Upper lobe of left lung (tissue), 6 donors: ENCODE data around the gene TP53AIP1. TPM values are rescaled to one million over a fixed set of nuclear protein-coding genes. Genes with fewer than 3 reads are reported as not detected.

ENCODE experiments used
- ATAC-seq, 2 donors: fragments of 200-7000 bp; cut with Tn5 transposase; one replicate each; pipeline ENCODE4 v1.9.1; 2022; ENCODE audit warnings: mild to moderate bottlenecking in 2 of 2, moderate library complexity in 2 of 2; ENCODE audit not compliant: low FRiP score in 2 of 2
- DNase-seq, 2 donors: peaks; one replicate each; pipeline ENCODE4 v3.0.0-alpha.2; 2019 to 2020
- H3K27ac ChIP-seq, 4 donors: fragments of 200-600 bp; sonication (generic); one replicate each; pipeline ENCODE4 v1.5.1; 2016 to 2019
- H3K27me3 ChIP-seq, 4 donors: fragments of 200-600 bp; sonication (generic); one replicate each; pipeline ENCODE4 v1.5.1; 2017 to 2019
- H3K36me3 ChIP-seq, 4 donors: fragments of 200-600 bp; sonication (generic); one replicate each; pipeline ENCODE4 v1.5.1; 2016 to 2019
- H3K4me1 ChIP-seq, 4 donors: fragments of 200-600 bp; sonication (generic); one replicate each; pipeline ENCODE4 v1.5.1; 2018 to 2019
- H3K4me3 ChIP-seq, 4 donors: fragments of 200-600 bp; sonication (generic); one replicate each; pipeline ENCODE4 v1.5.1; 2017 to 2019; ENCODE audit warnings: mild to moderate bottlenecking in 2 of 4, moderate library complexity in 1 of 4
- H3K9me3 ChIP-seq, 4 donors: fragments of 200-600 bp; sonication (generic); one replicate each; pipeline ENCODE4 v1.5.1; 2018 to 2019
- EP300 ChIP-seq, 4 donors: sonication (generic); formaldehyde crosslinking; IDR thresholded peaks; one replicate each; pipeline ENCODE4 v1.5.1; 2017; ENCODE audit warnings: antibody characterized with exemption in 4 of 4, control low read depth in 2 of 4
- POLR2A ChIP-seq, 4 donors: fragments of 450-650 bp; IDR thresholded peaks; one replicate each; pipeline ENCODE4 v1.5.1; 2016 to 2017; ENCODE audit warnings: antibody characterized with exemption in 4 of 4, mild to moderate bottlenecking in 2 of 4
- POLR2AphosphoS5 ChIP-seq, 2 donors: sonication (generic); formaldehyde crosslinking; IDR thresholded peaks; one replicate each; pipeline ENCODE4 v1.5.1; 2017; ENCODE audit warnings: antibody characterized with exemption in 2 of 2
- WGBS, 2 donors: methylation state at CpG; one replicate each; pipeline ENCODE4 v1.1.5; 2017 to 2018; 5-methylcytosine and 5-hydroxymethylcytosine counted together
- total RNA-seq, 6 donors: library from RNA; depleted of rRNA in 4 of 6; stranded (reverse); fragments of >200 nt in 4 of 6; gene quantifications; one replicate each; pipeline versions ENCODE4 v1.1.0 to v1.2.1, GENCODE V29; 2016 to 2021
- TF ChIP-seq, protein P1 (sequence below), 6 experiments: fragments of 450-650 bp in 4 of 6; fragments of 200-600 bp in 2 of 6; sonication (generic) in 2 of 6; IDR thresholded peaks; one replicate each; pipeline ENCODE4 v1.5.1; 2016 to 2019; ENCODE audit warnings: antibody characterized with exemption in 6 of 6
- donor health status: DM: no; HTN: no; CAD: no; lungs with moderate emphysema.
- donor health status: DM: no; HTN: yes; CAD: no; lungs with severe emphysema.

TP53AIP1 gene
- total RNA-seq, 6 donors from 2014 or later: 0.89 TPM; not detected in 5

DNA sequence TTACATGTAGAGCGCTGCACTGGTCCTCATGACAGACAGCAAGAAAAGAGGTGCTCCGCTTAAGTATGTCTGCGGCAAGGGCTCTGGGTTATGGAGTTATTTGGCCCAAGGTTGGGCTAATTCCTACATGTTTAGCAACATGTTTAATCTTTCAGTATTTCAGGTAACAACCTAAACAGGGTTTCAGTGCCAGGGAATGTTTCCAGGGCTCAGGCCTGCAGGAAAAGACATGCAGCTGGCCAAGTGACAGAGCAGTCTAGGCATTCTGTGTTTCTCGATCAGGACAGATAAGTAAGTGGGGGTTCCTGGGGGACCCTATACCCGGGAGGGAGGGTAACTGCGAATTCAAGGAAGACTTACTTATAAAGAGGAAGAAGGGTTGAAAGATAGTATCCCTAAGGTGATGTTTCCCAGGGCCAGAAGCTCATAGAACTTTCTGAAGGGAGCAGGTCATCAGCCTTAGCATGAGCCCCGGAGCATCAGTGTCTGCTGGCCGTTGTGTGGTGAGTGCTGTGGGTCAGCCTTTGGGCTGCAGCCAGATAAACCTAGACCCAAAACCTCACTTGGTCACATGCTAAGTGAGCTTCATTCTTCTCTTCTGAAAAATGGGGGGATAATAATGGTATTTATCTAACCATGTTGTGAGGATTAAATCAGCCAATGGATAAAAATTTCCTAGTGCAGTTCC, 33.1 kb downstream of the TP53AIP1 start:
- H3K36me3 ChIP-seq: no peaks in the 10 kb centered on the region
- ATAC-seq (no peak), DNase-seq (no peak)
- no peak overlapping the region for H3K4me3 ChIP-seq
- H3K27me3 ChIP-seq: no peaks in the 10 kb centered on the region
- peak overlapping the region in 2 of 4 donors; percentile 9 to 15 for H3K27ac ChIP-seq
- TF ChIP-seq POLR2A (IDR thresholded peaks at IDR 0.05): no peak
- no peak for TF ChIP-seq POLR2AphosphoS5 (IDR thresholded peaks at IDR 0.05)
- TF ChIP-seq, protein P1, sequence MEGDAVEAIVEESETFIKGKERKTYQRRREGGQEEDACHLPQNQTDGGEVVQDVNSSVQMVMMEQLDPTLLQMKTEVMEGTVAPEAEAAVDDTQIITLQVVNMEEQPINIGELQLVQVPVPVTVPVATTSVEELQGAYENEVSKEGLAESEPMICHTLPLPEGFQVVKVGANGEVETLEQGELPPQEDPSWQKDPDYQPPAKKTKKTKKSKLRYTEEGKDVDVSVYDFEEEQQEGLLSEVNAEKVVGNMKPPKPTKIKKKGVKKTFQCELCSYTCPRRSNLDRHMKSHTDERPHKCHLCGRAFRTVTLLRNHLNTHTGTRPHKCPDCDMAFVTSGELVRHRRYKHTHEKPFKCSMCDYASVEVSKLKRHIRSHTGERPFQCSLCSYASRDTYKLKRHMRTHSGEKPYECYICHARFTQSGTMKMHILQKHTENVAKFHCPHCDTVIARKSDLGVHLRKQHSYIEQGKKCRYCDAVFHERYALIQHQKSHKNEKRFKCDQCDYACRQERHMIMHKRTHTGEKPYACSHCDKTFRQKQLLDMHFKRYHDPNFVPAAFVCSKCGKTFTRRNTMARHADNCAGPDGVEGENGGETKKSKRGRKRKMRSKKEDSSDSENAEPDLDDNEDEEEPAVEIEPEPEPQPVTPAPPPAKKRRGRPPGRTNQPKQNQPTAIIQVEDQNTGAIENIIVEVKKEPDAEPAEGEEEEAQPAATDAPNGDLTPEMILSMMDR (IDR thresholded peaks at IDR 0.05): no peak
- no peak for TF ChIP-seq EP300 (IDR thresholded peaks at IDR 0.05)
- 65 to 77% methylated on average over 8 of the region's 8 CpGs for WGBS, 2 donors
- H3K9me3 ChIP-seq: no peaks in the 10 kb centered on the region
- H3K4me1 ChIP-seq: peaks cover 24 to 35% (median 29%) of the 10 kb centered on the region in 4 donors

DNA sequence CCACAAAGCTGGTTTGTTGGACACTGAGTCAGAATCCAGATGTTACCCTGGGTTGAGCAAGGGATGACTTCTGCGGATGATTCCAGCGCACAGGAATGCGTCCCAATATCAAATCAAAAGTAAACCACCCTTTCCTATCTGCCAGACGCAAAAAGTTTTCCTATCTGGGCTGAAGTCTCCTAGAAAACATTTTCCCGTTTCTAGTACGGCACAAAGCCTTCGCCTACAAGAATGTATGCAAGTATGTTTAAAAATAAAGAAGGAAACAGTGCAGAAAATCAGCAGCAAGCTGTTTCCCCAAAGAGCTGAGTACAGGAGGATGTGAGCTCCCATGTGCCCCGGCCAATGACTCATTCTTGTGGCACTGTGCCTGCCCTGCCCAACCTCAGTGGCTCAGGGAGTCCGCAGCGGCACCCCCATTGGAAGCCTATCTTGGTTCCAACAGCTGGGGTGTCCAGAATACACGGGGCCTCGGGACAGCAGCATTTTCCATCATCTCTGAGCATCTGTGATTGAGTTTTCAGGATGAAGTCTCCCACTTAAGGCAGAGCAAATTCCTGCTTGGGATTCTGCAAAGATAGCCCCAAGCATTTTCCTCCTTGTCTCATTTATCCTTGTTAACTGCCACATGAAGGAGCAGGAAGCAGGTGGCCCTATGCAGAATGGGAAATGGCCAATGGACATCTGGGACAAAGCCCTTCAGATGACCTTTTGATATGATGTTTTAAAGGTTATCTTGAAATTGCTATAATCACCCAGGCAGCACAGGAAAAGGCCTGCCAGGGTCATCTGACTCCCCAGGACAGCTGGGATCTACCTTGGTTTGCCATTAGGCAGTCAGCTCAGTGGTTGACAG, 34.1 kb downstream of the TP53AIP1 start:
- peaks cover 27 to 42% (median 35%) of the 10 kb centered on the region in 4 donors for H3K4me1 ChIP-seq
- TF ChIP-seq, protein P1 (IDR thresholded peaks at IDR 0.05): no peak
- no peak for TF ChIP-seq EP300 (IDR thresholded peaks at IDR 0.05)
- TF ChIP-seq POLR2A (IDR thresholded peaks at IDR 0.05): no peak
- no peak for TF ChIP-seq POLR2AphosphoS5 (IDR thresholded peaks at IDR 0.05)
- H3K36me3 ChIP-seq: no peaks in the 10 kb centered on the region
- no peak overlapping the region for H3K4me3 ChIP-seq
- H3K27me3 ChIP-seq: no peaks in the 10 kb centered on the region
- no peaks in the 10 kb centered on the region for H3K9me3 ChIP-seq
- H3K27ac ChIP-seq: peak overlapping the region; percentile 1 to 36 (median 12)
- ATAC-seq (peak; percentile 64 to 72), DNase-seq (peak in 1 of 2 donors; percentile 70)
- WGBS, 2 donors: 25 to 27% methylated on average over 12 of the region's 12 CpGs

DNA sequence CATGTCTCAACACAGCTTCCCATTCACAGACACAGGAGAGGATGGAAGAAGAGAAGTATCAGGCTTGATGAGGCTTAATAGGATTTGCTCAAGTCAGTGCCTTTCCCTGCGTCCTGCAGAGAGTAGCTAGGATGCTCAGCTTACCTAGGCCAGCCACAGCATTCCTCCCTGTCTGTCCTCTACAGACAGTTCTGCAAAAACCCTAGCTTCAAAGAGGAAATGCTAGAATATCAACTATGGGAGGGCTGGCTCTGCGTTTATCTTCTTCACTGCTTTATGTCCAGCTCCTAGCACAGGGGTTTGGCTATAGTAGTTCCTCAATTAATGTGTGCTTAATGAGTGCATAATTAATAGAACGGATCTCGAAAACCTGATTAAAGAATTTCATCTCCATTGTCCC, 35.1 kb downstream of the TP53AIP1 start:
- TF ChIP-seq, protein P1 (IDR thresholded peaks at IDR 0.05): no peak
- TF ChIP-seq POLR2A (IDR thresholded peaks at IDR 0.05): no peak
- TF ChIP-seq POLR2AphosphoS5 (IDR thresholded peaks at IDR 0.05): no peak
- no peak for TF ChIP-seq EP300 (IDR thresholded peaks at IDR 0.05)
- no peaks in the 10 kb centered on the region for H3K36me3 ChIP-seq
- peaks cover 27 to 44% (median 35%) of the 10 kb centered on the region in 4 donors for H3K4me1 ChIP-seq
- WGBS, 2 donors: 79 to 82% methylated on average over 4 of the region's 4 CpGs
- H3K9me3 ChIP-seq: no peaks in the 10 kb centered on the region
- no peak for ATAC-seq
- no peak overlapping the region for H3K4me3 ChIP-seq
- no peak for DNase-seq
- no peaks in the 10 kb centered on the region for H3K27me3 ChIP-seq
- peak overlapping the region in 3 of 4 donors; percentile 9 to 92 (median 36) for H3K27ac ChIP-seq

DNA sequence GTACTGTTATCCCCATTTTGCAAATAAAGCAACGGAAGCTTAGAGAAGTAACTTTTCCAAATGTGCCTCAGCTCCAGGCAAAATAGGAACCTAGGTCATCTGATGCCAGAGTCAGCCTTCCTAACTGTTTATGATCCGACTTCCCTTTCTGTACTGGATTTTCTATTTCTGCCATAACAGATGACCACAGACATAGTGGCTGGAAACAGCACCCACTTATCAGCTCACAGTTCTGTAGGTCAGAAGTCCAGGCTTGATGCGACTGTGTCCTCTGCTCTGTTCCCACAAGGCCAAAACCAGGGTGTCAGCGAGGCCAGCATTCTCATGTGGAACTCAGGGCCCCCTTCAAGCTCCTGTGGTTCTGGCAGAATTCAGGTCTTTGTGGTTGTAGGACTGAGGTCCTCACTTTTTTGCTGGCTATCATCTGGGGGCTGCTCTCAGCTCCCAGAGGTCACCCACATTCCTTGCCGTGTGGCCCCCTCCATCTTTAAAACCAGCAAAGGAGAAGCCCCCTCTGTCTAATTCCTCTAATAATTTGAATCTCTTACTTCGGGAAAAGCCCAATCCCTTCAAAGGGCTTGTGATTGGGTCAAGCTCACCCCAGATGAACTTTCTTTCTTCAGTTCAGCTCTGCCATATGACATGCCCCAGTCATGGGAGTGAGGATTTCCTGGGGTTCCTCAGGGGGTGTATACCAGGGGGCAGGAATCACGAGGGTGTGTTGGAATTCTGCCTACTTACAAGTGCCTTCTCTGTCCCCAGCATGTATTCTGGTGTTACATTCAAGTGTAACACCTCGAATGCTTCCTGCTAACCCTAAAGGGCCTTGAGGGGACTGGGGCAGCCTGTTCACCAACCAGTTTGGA, 36.3 kb downstream of the TP53AIP1 start:
- Histone ChIP-seq H3K4me3 (peak overlapping the region in 3 of 4 donors; percentile 53 to 63 (median 62)), H3K27me3 (no peaks in the 10 kb centered on the region), H3K4me1 (peaks cover 27 to 44% (median 35%) of the 10 kb centered on the region in 4 donors), H3K9me3 (no peaks in the 10 kb centered on the region), H3K27ac (peak overlapping the region in 3 of 4 donors; percentile 82 to 92 (median 85)), H3K36me3 (no peaks in the 10 kb centered on the region)
- peak in 1 of 4 donors; percentile 61 for TF ChIP-seq POLR2A (IDR thresholded peaks at IDR 0.05)
- TF ChIP-seq POLR2AphosphoS5 (IDR thresholded peaks at IDR 0.05): peak in 1 of 2 donors; percentile 11
- TF ChIP-seq, protein P1 (IDR thresholded peaks at IDR 0.05): peak in 1 of 6 experiments; percentile 2
- TF ChIP-seq EP300 (IDR thresholded peaks at IDR 0.05): no peak
- DNase-seq: peak in 1 of 2 donors; percentile 39
- WGBS, 2 donors: 59 to 68% methylated on average over 6 to 8 of the region's 8 CpGs
- peak in 1 of 2 donors; percentile 42 for ATAC-seq
